SK-N-SH treated with all-trans-retinoic acid at 6 μM for 48 hours (cell line): ENCODE results near the gene SLC2A14.
"Not testable (repeated sequence)": the region's sequence is repeated elsewhere in the genome, so short reads cannot be mapped to it uniquely, and the experiment has no call there.

Experiments used
- CSDC2 ChIP-seq: fragments of 250-450 bp; sonication (Bioruptor Pico); IDR thresholded peaks from 2 replicates; pipeline ENCODE4 v1.5.0; 2020; ENCODE audit warnings: mild to moderate bottlenecking, moderate library complexity
- ESRRG ChIP-seq: fragments of 250-450 bp; sonication (Bioruptor Pico); IDR thresholded peaks from 2 replicates; pipeline ENCODE4 v1.6.1; 2021; ENCODE audit warnings: mild to moderate bottlenecking
- GLIS3 ChIP-seq: fragments of 250-450 bp; sonication (Bioruptor Pico); IDR thresholded peaks from 2 replicates; pipeline ENCODE4 v1.5.0; 2020; ENCODE audit warnings: mild to moderate bottlenecking, moderate library complexity
- OSR1 ChIP-seq: fragments of 250-450 bp; sonication (Bioruptor Pico); IDR thresholded peaks from 2 replicates; pipeline ENCODE4 v1.8.0; 2022; ENCODE audit warnings: moderate library complexity, mild to moderate bottlenecking, inconsistent platforms
- PATZ1 ChIP-seq: fragments of 250-450 bp; sonication (Bioruptor Pico); IDR thresholded peaks from 2 replicates; pipeline ENCODE4 v1.8.0; 2020; ENCODE audit warnings: mild to moderate bottlenecking, moderate library complexity, borderline replicate concordance
- PPARA ChIP-seq: fragments of 250-450 bp; sonication (Bioruptor Pico); IDR thresholded peaks from 2 replicates; pipeline ENCODE4 v1.5.0; 2020; ENCODE audit warnings: mild to moderate bottlenecking, borderline replicate concordance
- TSHZ2 ChIP-seq: fragments of 250-450 bp; sonication (Bioruptor Pico); IDR thresholded peaks from 2 replicates; pipeline ENCODE4 v1.5.0; 2020; ENCODE audit warnings: mild to moderate bottlenecking, moderate library complexity
- ZC3H10 ChIP-seq: fragments of 250-450 bp; sonication (Bioruptor Pico); IDR thresholded peaks from 2 replicates; pipeline ENCODE4 v1.5.1; 2021; ENCODE audit warnings: mild to moderate bottlenecking, moderate library complexity
- ZNF8 ChIP-seq: fragments of 450-650 bp; formaldehyde crosslinking; IDR thresholded peaks from 2 replicates; pipeline ENCODE4 v1.5.0; 2020; ENCODE audit warnings: mild to moderate bottlenecking, moderate library complexity

GRCh38 chr12:7797269-7797668, 75.4 kb downstream of the SLC2A14 start:
- TF ChIP-seq PATZ1, ZC3H10, ZNF8, PPARA, ESRRG, TSHZ2, GLIS3, OSR1, CSDC2 (CRISPR knock-in tag): not testable (repeated sequence)
